ENCODE measurements around the gene HARS2.

HARS2 gene

DNA sequence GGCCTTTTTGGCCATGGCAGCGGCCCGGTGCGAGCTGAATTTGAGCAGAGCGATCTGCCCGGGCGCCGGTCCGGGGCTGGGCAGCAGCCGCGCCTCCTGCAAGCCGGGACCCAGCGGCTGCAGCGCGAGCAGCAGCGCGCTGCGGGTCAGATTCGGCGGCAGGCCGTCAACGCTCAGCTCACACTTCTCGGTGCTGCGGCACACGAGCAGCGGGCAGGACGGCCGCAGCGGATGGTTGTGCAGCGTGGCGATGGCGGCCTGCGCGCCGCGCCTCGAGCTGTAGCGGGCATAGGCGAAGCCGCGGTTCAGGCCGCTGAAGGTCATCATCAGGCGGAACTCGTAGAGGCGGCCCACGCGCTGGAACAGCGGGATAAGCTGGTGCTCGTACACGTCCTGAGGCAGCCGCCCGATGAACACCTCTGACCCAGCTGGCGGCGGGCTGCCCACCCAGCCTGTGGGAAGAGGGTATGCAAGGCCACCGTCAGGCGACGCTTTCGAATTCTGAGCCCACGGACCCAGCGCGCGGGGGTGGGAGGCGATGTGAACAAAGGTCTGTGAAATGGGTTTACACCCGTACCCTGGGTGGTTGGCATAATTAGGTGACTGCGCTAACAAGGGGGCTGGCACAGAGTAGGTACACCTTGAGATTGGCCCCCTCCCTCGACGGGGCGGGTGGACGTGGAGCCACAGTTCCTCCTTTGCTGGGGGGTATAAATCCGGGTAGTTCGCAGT is 18.6 kb upstream of the HARS2 start:
- Histone ChIP-seq H4K20me1 (ENCODE audit: insufficient read depth, low read length, poor library complexity, severe bottlenecking) (peaks cover 4% of the 10 kb centered on the region), H3K27me3 (ENCODE audit: insufficient read depth, low read length, poor library complexity, severe bottlenecking) (no peaks in the 10 kb centered on the region), H3K4me3 (ENCODE audit: low read length, poor library complexity, severe bottlenecking) (no peak overlapping the region)

DNA sequence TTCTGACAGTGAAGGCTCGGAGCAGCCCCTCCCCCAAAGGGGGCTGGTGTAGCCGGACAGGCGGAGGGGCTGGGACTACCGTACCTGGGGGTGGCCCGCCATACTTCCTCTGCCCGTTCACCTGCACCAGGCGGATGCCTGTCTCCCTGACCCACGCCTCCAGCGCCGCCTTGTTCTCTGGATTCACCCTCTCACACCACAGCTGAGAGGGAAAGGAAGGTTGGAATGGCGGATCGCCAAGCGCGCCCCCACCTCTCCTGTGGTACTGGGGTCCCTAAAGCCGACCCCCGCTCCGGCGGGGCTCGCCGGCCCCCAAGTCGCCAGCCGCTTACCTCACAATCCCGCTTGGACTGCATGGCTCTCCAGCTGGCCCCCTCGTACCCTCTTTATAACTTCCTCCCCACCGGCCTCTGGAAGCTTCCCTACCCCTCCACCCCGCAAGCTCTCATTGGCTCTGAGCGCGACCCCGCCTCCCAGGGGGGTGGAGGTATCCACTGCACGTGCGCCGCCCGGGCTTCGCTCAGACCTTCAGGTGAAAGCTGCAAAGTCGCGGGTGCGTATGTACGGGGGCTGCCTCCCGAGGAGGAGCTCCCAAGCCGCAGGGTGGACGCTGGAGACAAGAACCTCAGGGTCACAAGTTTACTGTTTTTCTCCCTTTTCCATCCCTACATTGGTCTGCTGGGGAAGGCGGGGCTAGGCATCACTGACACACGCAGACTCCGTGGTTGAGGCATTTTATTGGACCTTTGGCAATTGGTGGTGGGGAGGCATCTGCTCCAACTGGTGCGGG is 17.9 kb upstream of the HARS2 start, which contains the start of gene DND1:
TSS of gene DND1 (minus strand) at position 390 of the 790 bp plus-strand sequence. CDS start at position 356, 34 bp downstream.
- no peaks in the 10 kb centered on the region for H3F3A ChIP-seq (ENCODE audit: low read depth)
- no peaks in the 10 kb centered on the region for H3K9me3 ChIP-seq (ENCODE audit: insufficient read depth, low read depth, low read length)
- H3K79me2 ChIP-seq (ENCODE audit: insufficient read depth, low read length): peaks cover 4% of the 10 kb centered on the region; the same call in 1 of the 2 replicates
- H3K4me2 ChIP-seq (ENCODE audit: low read depth, low read length, poor library complexity, severe bottlenecking): no peak within 1 kb of the TSS
- peaks cover under 1% of the 10 kb centered on the region for H4K20me1 ChIP-seq (ENCODE audit: insufficient read depth, low read length, poor library complexity, severe bottlenecking)
- H3K9ac ChIP-seq (ENCODE audit: low read depth, low read length, poor library complexity, severe bottlenecking): no peak within 1 kb of the TSS
- H2AFZ ChIP-seq (ENCODE audit: low read length): no peak within 1 kb of the TSS
- H3K27me3 ChIP-seq (ENCODE audit: insufficient read depth, low read length, poor library complexity, severe bottlenecking): no peaks in the 10 kb centered on the region
- H3K4me1 ChIP-seq (ENCODE audit: insufficient read depth, low read length, poor library complexity, severe bottlenecking): no peaks in the 10 kb centered on the region
- peaks cover 77% of the 10 kb centered on the region; the same call in 1 of the 2 replicates for H3K36me3 ChIP-seq (ENCODE audit: insufficient read depth, low read length)
- TF ChIP-seq EZH2phosphoT487 (IDR thresholded peaks at IDR 0.05; ENCODE audit: borderline replicate concordance): no peak
- TF ChIP-seq, protein P1, sequence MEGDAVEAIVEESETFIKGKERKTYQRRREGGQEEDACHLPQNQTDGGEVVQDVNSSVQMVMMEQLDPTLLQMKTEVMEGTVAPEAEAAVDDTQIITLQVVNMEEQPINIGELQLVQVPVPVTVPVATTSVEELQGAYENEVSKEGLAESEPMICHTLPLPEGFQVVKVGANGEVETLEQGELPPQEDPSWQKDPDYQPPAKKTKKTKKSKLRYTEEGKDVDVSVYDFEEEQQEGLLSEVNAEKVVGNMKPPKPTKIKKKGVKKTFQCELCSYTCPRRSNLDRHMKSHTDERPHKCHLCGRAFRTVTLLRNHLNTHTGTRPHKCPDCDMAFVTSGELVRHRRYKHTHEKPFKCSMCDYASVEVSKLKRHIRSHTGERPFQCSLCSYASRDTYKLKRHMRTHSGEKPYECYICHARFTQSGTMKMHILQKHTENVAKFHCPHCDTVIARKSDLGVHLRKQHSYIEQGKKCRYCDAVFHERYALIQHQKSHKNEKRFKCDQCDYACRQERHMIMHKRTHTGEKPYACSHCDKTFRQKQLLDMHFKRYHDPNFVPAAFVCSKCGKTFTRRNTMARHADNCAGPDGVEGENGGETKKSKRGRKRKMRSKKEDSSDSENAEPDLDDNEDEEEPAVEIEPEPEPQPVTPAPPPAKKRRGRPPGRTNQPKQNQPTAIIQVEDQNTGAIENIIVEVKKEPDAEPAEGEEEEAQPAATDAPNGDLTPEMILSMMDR (conservative IDR thresholded peaks at IDR 0.05; ENCODE audit: low read length): no peak
- H3K9me2 ChIP-seq (replicated peaks; ENCODE audit: low read depth, low read length): no peaks in the 10 kb centered on the region
- no peak within 1 kb of the TSS for H3K4me3 ChIP-seq (ENCODE audit: low read length, poor library complexity, severe bottlenecking)

More for the DNA sequence above, 18.6 kb upstream of the HARS2 start:
- H3K79me2 ChIP-seq (ENCODE audit: insufficient read depth, low read length): peaks cover 7% of the 10 kb centered on the region; the same call in 1 of the 2 replicates
- H3K4me2 ChIP-seq (ENCODE audit: low read depth, low read length, poor library complexity, severe bottlenecking): no peak overlapping the region
- H3K9ac ChIP-seq (ENCODE audit: low read depth, low read length, poor library complexity, severe bottlenecking): no peak overlapping the region
- no peaks in the 10 kb centered on the region for H3F3A ChIP-seq (ENCODE audit: low read depth)
- no peaks in the 10 kb centered on the region for H3K9me3 ChIP-seq (ENCODE audit: insufficient read depth, low read depth, low read length)
- H3K4me1 ChIP-seq (ENCODE audit: insufficient read depth, low read length, poor library complexity, severe bottlenecking): peaks cover 2% of the 10 kb centered on the region
- peaks cover 74% of the 10 kb centered on the region; the same call in 1 of the 2 replicates for H3K36me3 ChIP-seq (ENCODE audit: insufficient read depth, low read length)
- no peak overlapping the region for H2AFZ ChIP-seq (ENCODE audit: low read length)
- no peaks in the 10 kb centered on the region for H3K9me2 ChIP-seq (replicated peaks; ENCODE audit: low read depth, low read length)
- TF ChIP-seq, protein P1 (conservative IDR thresholded peaks at IDR 0.05; ENCODE audit: low read length): no peak
- TF ChIP-seq EZH2phosphoT487 (IDR thresholded peaks at IDR 0.05; ENCODE audit: borderline replicate concordance): no peak

DNA sequence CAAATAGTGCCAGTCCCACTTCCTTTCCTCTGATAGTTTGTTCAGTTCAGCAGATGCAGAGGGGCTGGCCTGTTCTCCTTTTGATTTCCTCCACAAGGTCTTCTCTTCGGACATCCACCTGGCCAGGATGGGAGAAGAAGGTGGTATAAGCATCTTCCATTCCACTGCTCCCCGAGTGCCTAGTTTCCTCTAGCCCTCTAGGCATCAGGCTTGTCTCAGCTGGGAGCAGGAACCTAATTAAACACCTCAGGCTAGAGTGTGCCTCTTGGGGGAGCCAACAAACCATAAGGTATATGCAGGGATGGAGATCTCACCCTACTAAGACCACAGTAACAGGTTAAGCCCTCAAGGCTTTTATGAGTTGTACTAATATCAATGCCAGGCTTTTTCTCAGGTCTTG is 17.0 kb upstream of the HARS2 start:
- H3K4me2 ChIP-seq (ENCODE audit: low read depth, low read length, poor library complexity, severe bottlenecking): no peak overlapping the region
- H3K4me3 ChIP-seq (ENCODE audit: low read length, poor library complexity, severe bottlenecking): no peak overlapping the region
- H3F3A ChIP-seq (ENCODE audit: low read depth): no peaks in the 10 kb centered on the region
- no peaks in the 10 kb centered on the region for H3K27me3 ChIP-seq (ENCODE audit: insufficient read depth, low read length, poor library complexity, severe bottlenecking)
- no peak overlapping the region for H3K9ac ChIP-seq (ENCODE audit: low read depth, low read length, poor library complexity, severe bottlenecking)
- H3K4me1 ChIP-seq (ENCODE audit: insufficient read depth, low read length, poor library complexity, severe bottlenecking): no peaks in the 10 kb centered on the region
- no peaks in the 10 kb centered on the region for H4K20me1 ChIP-seq (ENCODE audit: insufficient read depth, low read length, poor library complexity, severe bottlenecking)
- H3K36me3 ChIP-seq (ENCODE audit: insufficient read depth, low read length): peaks cover 73% of the 10 kb centered on the region; the same call in 1 of the 2 replicates
- H2AFZ ChIP-seq (ENCODE audit: low read length): no peak overlapping the region
- H3K9me3 ChIP-seq (ENCODE audit: insufficient read depth, low read depth, low read length): no peaks in the 10 kb centered on the region
- H3K79me2 ChIP-seq (ENCODE audit: insufficient read depth, low read length): peaks cover 1% of the 10 kb centered on the region; the same call in 1 of the 2 replicates
- no peaks in the 10 kb centered on the region for H3K9me2 ChIP-seq (replicated peaks; ENCODE audit: low read depth, low read length)
- TF ChIP-seq EZH2phosphoT487 (IDR thresholded peaks at IDR 0.05; ENCODE audit: borderline replicate concordance): no peak
- TF ChIP-seq, protein P1 (conservative IDR thresholded peaks at IDR 0.05; ENCODE audit: low read length): no peak
